GM18511 (cell line): ENCODE measurements around the gene LMO7.

Experiments
- ATAC-seq: cut with Tn5 transposase; IDR thresholded peaks from one replicate; pipeline ENCODE4 v1.9.1; 2021; ENCODE audit warnings: mild to moderate bottlenecking, moderate library complexity; ENCODE audit not compliant: unreplicated experiment

Gene LMO7

GRCh38 chr13:75796825-75797224, 160.7 kb downstream of the LMO7 start:
- ATAC-seq = no peak

GRCh38 chr13:75797239-75797638, 161.1 kb downstream of the LMO7 start:
- ATAC-seq = no peak

- ATAC-seq = no peak
Measured at GRCh38 chr13:75797719-75798118, 161.6 kb downstream of the LMO7 start.

- no peak for ATAC-seq
Measured at GRCh38 chr13:75798353-75799255, 162.5 kb downstream of the LMO7 start.

GRCh38 chr13:75800545-75800944, 164.4 kb downstream of the LMO7 start:
- ATAC-seq = no peak

- no peak for ATAC-seq
Measured at GRCh38 chr13:75801388-75801945, 165.3 kb downstream of the LMO7 start.

- ATAC-seq = no peak
Measured at GRCh38 chr13:75802161-75802560, 166.0 kb downstream of the LMO7 start.

GRCh38 chr13:75803164-75803611, 167.1 kb downstream of the LMO7 start:
- ATAC-seq = no peak

- ATAC-seq = no peak
Measured at GRCh38 chr13:75804054-75804453, 167.9 kb downstream of the LMO7 start.

- ATAC-seq = no peak
Measured at GRCh38 chr13:75804605-75805004, 168.5 kb downstream of the LMO7 start.

- ATAC-seq = no peak
Measured at GRCh38 chr13:75806117-75806516, 170.0 kb downstream of the LMO7 start.

- no peak for ATAC-seq
Measured at GRCh38 chr13:75811361-75811760, 175.2 kb downstream of the LMO7 start.

GRCh38 chr13:75811841-75812240, 175.7 kb downstream of the LMO7 start:
- ATAC-seq = no peak

GRCh38 chr13:75812751-75813181, 176.6 kb downstream of the LMO7 start:
- ATAC-seq = no peak

- no peak for ATAC-seq
Measured at GRCh38 chr13:75813323-75813722, 177.2 kb downstream of the LMO7 start.

GRCh38 chr13:75818179-75818967, 182.2 kb downstream of the LMO7 start:
- no peak for ATAC-seq

- no peak for ATAC-seq
Measured at GRCh38 chr13:75818968-75819225, 182.8 kb downstream of the LMO7 start.

- no peak for ATAC-seq
Measured at GRCh38 chr13:75825161-75825560, 189.0 kb downstream of the LMO7 start.

- peak; percentile 48 for ATAC-seq
Measured at GRCh38 chr13:75825594-75825993, 189.5 kb downstream of the LMO7 start.

- ATAC-seq = no peak
Measured at GRCh38 chr13:75826391-75826790, 190.3 kb downstream of the LMO7 start.

GRCh38 chr13:75829830-75830229, 193.7 kb downstream of the LMO7 start:
- no peak for ATAC-seq

- ATAC-seq = no peak
Measured at GRCh38 chr13:75830842-75831241, 194.7 kb downstream of the LMO7 start.
